K562 (cell line): Measurements from ENCODE around the gene TRIP6. TPM values are rescaled to one million over a fixed set of nuclear protein-coding genes. Genes with fewer than 3 reads are reported as not detected.
A peak's percentile ranks its signal among the peaks of the same experiment; 100 is the strongest.

Experiments
- ARID1B ChIP-seq: fragments of 450-650 bp; IDR thresholded peaks from 2 replicates; pipeline ENCODE4 v1.6.1; 2016; ENCODE audit warnings: antibody characterized with exemption, mild to moderate bottlenecking, inconsistent platforms
- CHD1 ChIP-seq: fragments of 200-600 bp; sonication (generic); IDR thresholded peaks from one replicate; pipeline ENCODE4 v1.6.1; 2012; ENCODE audit warnings: mild to moderate bottlenecking, moderate library complexity, low read length, inconsistent platforms
- CHD4 ChIP-seq: fragments of 200-600 bp; sonication (generic); IDR thresholded peaks from 3 replicates; pipeline ENCODE4 v1.6.1; 2012; ENCODE audit warnings: low read depth, mild to moderate bottlenecking, mixed read lengths, low read length, inconsistent platforms; ENCODE audit not compliant: insufficient read depth, insufficient replicate concordance, poor library complexity, severe bottlenecking
- CREB3L1 ChIP-seq: fragments of 450-650 bp; IDR thresholded peaks from 2 replicates; pipeline ENCODE4 v1.6.1; 2014; ENCODE audit warnings: low read depth, mild to moderate bottlenecking, moderate library complexity, borderline replicate concordance
- E2F1 ChIP-seq: sonication (generic); formaldehyde crosslinking; IDR thresholded peaks from 2 replicates; pipeline ENCODE4 v1.8.1; 2023; ENCODE audit warnings: mild to moderate bottlenecking, missing genetic modification reagents, moderate library complexity
- HDAC3 ChIP-seq: fragments of 450-650 bp; IDR thresholded peaks from 2 replicates; pipeline ENCODE4 v1.6.1; 2018; ENCODE audit warnings: borderline replicate concordance, mild to moderate bottlenecking, moderate library complexity; ENCODE audit not compliant: partially characterized antibody
- MXI1 ChIP-seq: IDR thresholded peaks from 2 replicates; pipeline ENCODE4 v1.6.1; 2011; ENCODE audit warnings: low read depth, mild to moderate bottlenecking, improper control_type of control experiment, low read length
- NEUROD1 ChIP-seq: fragments of 150-350 bp; IDR thresholded peaks from 2 replicates; pipeline ENCODE4 v1.6.1; 2014; ENCODE audit warnings: borderline replicate concordance, low read length, low read depth; ENCODE audit not compliant: partially characterized antibody
- NR2C1 ChIP-seq, 2 experiments: fragments of 450-650 bp; IDR thresholded peaks; 2 replicates each; pipeline ENCODE4 v1.6.1; 2017; ENCODE audit warnings: mild to moderate bottlenecking in 2 of 2, antibody characterized with exemption in 1 of 2, inconsistent platforms in 1 of 2, missing compliant biosample characterization in 1 of 2, missing genetic modification characterization in 1 of 2
- RBM14 ChIP-seq: fragments of 200-400 bp; formaldehyde crosslinking; IDR thresholded peaks from 2 replicates; pipeline ENCODE4 v1.6.1; 2018; ENCODE audit warnings: low read depth, mild to moderate bottlenecking, low read length, moderate library complexity, borderline replicate concordance; ENCODE audit not compliant: insufficient read depth
- SMARCE1 ChIP-seq: fragments of 450-650 bp; IDR thresholded peaks from 2 replicates; pipeline ENCODE4 v1.7.1; 2016; ENCODE audit warnings: mild to moderate bottlenecking
- SP2 ChIP-seq: IDR thresholded peaks from 2 replicates; pipeline ENCODE4 v1.6.1; 2011; ENCODE audit warnings: mild to moderate bottlenecking, low read depth, low read length, moderate library complexity; ENCODE audit not compliant: poor library complexity, severe bottlenecking; ENCODE audit errors: extremely low read depth
- SRSF7 ChIP-seq: fragments of 200-400 bp; formaldehyde crosslinking; optimal IDR thresholded peaks from 2 replicates; pipeline ENCODE3; 2017; ENCODE audit warnings: mild to moderate bottlenecking, low read depth, low read length
- TAL1 ChIP-seq: fragments of 450-650 bp; IDR thresholded peaks from 2 replicates; pipeline ENCODE4 v1.6.1; 2016; ENCODE audit warnings: mild to moderate bottlenecking
- TARDBP ChIP-seq: fragments of 450-650 bp; IDR thresholded peaks from 2 replicates; pipeline ENCODE4 v1.6.1; 2016
- TCF3 ChIP-seq: sonication (generic); formaldehyde crosslinking; IDR thresholded peaks from 2 replicates; pipeline ENCODE4 v1.4.0; 2020; ENCODE audit warnings: mild to moderate bottlenecking, missing genetic modification reagents
- TRIM28 ChIP-seq: fragments of 450-650 bp; IDR thresholded peaks from 2 replicates; pipeline ENCODE4 v1.6.1; 2017
- USF2 ChIP-seq: sonication (generic); formaldehyde crosslinking; IDR thresholded peaks from 2 replicates; pipeline ENCODE4 v1.5.0; 2020; ENCODE audit warnings: missing genetic modification reagents
- ZBED1 ChIP-seq: IDR thresholded peaks from 2 replicates; pipeline ENCODE4 v1.6.1; 2014
- ZBTB34 ChIP-seq: fragments of 250-450 bp; sonication (Bioruptor Pico); IDR thresholded peaks from 2 replicates; pipeline ENCODE4 v1.8.0; 2021; ENCODE audit warnings: mild to moderate bottlenecking, moderate library complexity
- ZFX ChIP-seq: sonication (generic); formaldehyde crosslinking; IDR thresholded peaks from 2 replicates; pipeline ENCODE4 v1.8.0; 2022; ENCODE audit warnings: mild to moderate bottlenecking, missing genetic modification reagents, moderate library complexity
- ZNF134 ChIP-seq: fragments of 250-450 bp; sonication (Bioruptor Pico); conservative IDR thresholded peaks from 2 replicates; pipeline ENCODE4 v1.4.0; 2020
- ZNF764 ChIP-seq: fragments of 250-450 bp; sonication (Bioruptor Pico); IDR thresholded peaks from 2 replicates; pipeline ENCODE4 v1.4.0; 2020; ENCODE audit warnings: low read depth, mild to moderate bottlenecking, moderate library complexity
- ZZZ3 ChIP-seq: fragments of 450-650 bp; IDR thresholded peaks from 2 replicates; pipeline ENCODE4 v1.6.1; 2016; ENCODE audit warnings: antibody characterized with exemption, mild to moderate bottlenecking, moderate library complexity
- polyA plus RNA-seq, 8 experiments: library from polyadenylated mRNA; depleted of rRNA in 4 of 8; stranded (reverse) in 5 of 8; unstranded in 3 of 8; fragments of >200 nt; fragmentation: Nextera tagmentation in 2 of 8; fragmentation: Illumina TruSeq in 1 of 8; extraction: Ambion mirVana in 2 of 8; extraction: Trizol in 1 of 8; gene quantifications; 2 replicates each; pipeline versions ENCODE4 v1.2.1 to v1.2.3, GENCODE V29; 2011 to 2014; ENCODE audit warnings: inconsistent platforms in 1 of 8, missing spikeins in 1 of 8
- total RNA-seq, 7 experiments: library from RNA; depleted of rRNA in 6 of 7; stranded (reverse); fragments of >200 nt in 6 of 7; fragmentation: Illumina TruSeq in 2 of 7; extraction: Trizol in 2 of 7; gene quantifications; 2 replicates each; pipeline versions ENCODE4 v1.2.1 to v1.2.3, GENCODE V29; 2011 to 2021; ENCODE audit warnings: low replicate concordance in 1 of 7

TRIP6 gene
- total and polyA plus RNA-seq, 9 of the 15 experiments (the other 6 are each of a cell fraction or from before 2014, with no cell fraction given): 5.9 to 141 (median 54.0) TPM

- TF ChIP-seq CHD4: peak; percentile 29
- TF ChIP-seq TAL1: 0 out of 2 replicates have a peak, but pooled peaks have one; percentile 4
- peak; percentile 87 for TF ChIP-seq ZFX (CRISPR knock-in tag)
- TF ChIP-seq TRIM28: peak; percentile 54; the same call in 1 of the 2 replicates
- TF ChIP-seq CREB3L1: peak; percentile 86
- TF ChIP-seq MXI1: no peak
- TF ChIP-seq ARID1B: peak; percentile 53; the same call in 1 of the 2 replicates
- peak; percentile 89 for TF ChIP-seq SP2
- TF ChIP-seq SMARCE1: peak; percentile 61
- peak; percentile 54 for TF ChIP-seq NEUROD1
- peak; percentile 21; the same call in 1 of the 2 replicates for TF ChIP-seq TCF3
- no peak for TF ChIP-seq CHD1
- peak; percentile 100 for TF ChIP-seq USF2
- TF ChIP-seq HDAC3: peak; percentile 10
- no peak for TF ChIP-seq SRSF7
- no peak for TF ChIP-seq ZNF134
- TF ChIP-seq NR2C1 (IDR thresholded peaks at IDR 0.05): peak; percentile 81
- peak; percentile 80 for TF ChIP-seq NR2C1 (tag; IDR thresholded peaks at IDR 0.05)
- peak; percentile 56; the same call in 1 of the 2 replicates for TF ChIP-seq ZZZ3
- no peak for TF ChIP-seq RBM14
- peak; percentile 76; the same call in 1 of the 2 replicates for TF ChIP-seq ZNF764
- peak; percentile 85 for TF ChIP-seq E2F1 (CRISPR knock-in tag)
- TF ChIP-seq ZBTB34 (CRISPR knock-in tag): no peak
- TF ChIP-seq ZBED1: peak; percentile 54; the same call in 1 of the 2 replicates
- TF ChIP-seq TARDBP: peak; percentile 77; the same call in 1 of the 2 replicates
These were observed 29.9 kb upstream of the TRIP6 start (continued) for GRCh38 chr7:100837099-100837836.
